Glomerular visceral epithelial cell (primary cell): ENCODE data around the gene ERGIC2.

ENCODE experiments used
- DNase-seq: peaks from one replicate; pipeline ENCODE4 v3.0.0-alpha.2; 2016; ENCODE audit errors: extremely low spot score

ERGIC2 gene

DNA sequence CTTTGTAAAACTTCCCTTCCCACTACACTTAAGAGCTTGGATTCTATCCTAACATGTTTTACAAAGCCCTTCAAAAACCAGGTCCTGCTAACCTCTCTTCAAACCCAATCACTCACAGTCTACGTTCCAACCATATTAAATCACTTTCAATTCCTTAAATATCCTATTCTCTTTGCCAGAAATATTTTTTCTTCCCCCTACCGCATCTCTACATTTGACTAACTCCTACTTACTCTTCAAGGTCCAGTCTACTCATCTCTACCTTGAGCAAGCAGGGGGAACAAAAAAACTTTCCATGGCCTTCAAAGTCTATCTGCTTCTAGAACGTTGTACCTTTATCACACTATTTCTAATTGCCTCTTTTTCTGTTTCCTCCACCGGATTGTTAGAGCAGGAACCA lies 6.1 kb downstream of the ERGIC2 start:
- no peak for DNase-seq

- no peak for DNase-seq
These were observed 7.0 kb downstream of the ERGIC2 start for GRCh38 chr12:29374012-29374411.

DNA sequence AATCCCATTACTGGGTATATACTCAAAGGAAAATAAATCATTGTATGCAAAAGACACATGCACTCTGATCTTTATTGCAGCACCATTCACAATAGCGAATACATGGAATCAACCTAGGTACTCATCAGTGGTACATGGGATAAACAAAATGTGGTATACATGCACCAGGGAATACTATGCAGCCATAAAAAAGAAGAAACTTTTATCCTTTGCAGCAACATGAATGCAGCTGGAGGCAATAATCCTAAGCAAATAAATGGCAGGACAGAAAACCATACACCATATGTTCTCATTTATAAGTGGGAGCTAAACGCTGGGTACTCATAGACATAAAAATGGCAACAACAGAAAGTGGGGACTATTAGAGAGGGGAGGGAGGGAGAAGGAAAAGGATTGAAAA lies 15.9 kb downstream of the ERGIC2 start:
- DNase-seq: no peak

DNA sequence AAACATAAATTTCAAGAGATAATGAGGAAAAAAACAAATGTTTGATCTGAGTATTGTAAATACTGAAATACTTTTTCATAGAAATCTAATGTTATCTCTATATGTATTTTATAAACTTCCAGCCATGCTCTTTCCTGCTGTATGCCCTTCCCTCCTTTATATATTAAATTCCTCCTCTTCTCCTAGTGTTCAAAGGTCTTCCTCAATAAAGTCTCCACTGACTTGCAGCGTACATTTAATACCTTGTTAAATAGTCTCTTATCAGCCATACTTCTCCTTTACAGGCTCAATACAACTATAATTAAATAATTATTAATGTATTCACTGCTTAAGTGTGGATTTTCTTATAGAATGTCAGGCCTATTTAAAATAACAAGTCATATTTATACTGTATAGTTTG lies 26.0 kb downstream of the ERGIC2 start:
- DNase-seq: no peak

DNA sequence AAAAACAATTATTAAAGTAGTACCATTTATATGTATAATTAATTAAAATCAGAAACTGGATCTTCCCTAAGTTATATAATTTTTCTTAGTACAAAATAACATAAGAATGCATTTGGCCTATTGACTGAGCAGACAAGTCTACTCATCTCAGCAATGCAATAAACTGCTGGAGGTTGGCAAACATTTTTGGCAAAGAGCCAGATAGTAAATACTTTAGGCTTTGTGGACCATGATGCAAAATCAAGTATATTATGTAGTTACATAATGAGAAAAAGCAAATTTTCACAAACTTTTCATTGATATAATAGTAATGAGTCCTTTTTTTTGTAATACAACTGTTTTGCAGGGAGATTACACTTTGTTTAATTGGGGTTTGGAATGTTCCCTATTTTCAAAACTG lies 30.9 kb downstream of the ERGIC2 start:
- DNase-seq: peak; percentile 34

DNA sequence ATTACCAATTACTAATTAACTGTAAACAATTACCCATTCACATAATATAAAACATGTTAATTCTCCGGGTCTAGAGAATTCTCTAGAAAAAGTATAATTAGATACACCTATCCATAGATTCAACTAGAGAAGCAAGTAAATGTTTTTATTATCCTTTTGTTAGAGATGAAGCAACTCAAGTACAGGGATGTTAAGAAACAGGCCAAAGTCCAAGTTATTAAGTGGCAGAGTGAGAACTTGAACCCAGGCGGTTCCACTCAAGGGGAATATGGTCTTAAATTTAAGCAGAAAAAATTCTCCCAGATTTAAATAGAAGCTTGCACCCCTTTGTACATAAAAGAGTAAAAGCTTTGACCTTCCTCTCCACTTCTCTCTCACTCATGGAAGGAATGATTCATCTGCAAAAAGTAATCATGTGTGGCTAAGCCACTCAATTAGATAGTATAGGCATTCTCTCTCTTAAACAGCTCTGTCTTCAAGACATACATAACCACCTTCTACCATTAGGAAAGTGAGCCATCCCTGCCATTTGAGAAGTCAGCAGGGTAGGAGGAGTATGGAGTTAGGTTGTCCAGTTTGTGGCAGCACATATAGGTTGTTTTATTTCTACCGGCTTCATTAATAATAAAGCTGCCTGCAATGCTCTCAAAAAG lies 34.1 kb downstream of the ERGIC2 start:
- peak; percentile 9 for DNase-seq

DNA sequence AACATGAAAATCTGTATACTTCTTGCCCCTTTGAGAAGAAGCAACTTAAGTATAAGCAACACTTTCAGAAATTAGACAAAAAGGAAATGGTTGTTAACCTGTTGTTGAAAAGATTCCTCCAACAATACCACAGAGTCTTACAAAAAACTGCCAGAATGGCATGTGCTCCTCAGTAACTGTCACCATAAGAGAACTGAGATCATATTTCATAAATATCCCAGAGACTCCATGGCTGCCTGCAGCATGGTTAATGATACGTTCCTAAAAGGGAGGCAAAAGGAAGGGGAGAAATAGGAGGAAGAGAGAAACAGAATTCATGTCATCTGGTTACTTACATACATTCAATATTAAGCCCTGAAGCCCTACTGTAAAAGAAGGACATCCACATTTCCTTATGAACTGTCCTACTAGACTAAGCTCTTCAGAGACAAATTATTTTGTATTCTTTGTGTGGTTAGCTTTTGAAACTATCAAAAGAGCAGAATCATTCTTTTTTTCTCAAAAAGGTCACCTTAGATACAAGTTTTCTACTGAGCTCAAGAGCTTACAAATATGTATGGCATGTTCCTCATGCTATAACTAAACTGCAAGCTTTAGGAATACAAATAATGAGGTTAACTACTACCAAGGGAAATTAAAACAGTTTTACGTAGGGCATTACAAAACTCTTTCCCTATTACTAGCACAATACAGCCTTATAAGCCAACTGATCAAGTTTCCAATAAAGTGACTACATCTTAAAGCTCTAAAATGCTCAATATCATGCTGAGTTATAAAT lies 37.8 kb downstream of the ERGIC2 start:
- no peak for DNase-seq

DNA sequence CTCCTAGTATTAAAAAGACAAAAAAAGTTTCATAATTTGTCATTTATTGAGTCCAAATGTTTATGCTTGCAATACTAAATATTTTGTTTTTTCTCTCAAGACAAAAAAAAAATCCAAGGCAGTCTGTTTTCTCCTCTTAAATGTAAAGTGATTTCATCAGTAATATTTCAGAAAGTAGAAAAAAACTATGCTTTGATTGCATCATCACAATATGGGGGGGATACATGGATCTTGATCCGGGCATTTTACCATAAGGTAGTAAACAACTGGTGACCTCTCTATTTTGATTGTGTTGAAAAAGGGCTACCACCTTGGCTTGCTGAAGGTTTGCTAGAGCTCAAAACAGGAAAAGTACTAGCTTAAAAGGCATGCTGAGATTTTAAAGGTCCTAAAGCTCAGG lies 43.6 kb downstream of the ERGIC2 start:
- no peak for DNase-seq

- DNase-seq: no peak
These were observed 46.0 kb downstream of the ERGIC2 start for GRCh38 chr12:29334937-29335336.

DNA sequence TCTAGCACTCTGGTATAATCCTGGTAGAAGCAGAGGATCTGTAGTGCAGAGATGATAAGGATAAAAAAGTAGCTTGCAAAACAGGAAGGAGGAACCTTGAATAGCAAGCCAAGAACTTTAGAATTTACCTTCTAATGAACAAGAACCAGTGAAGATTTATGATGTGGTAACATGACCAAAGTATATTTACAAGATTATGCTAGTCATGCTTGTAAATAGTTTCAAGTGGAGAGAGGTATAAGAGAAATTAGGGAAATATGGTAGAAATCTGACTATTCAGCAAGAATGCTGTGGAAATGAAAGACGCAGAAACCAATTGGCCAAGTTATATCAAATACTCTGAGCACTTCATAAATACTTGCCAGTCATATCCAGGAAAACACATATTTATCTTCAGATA lies 47.8 kb downstream of the ERGIC2 start:
- DNase-seq: no peak

DNA sequence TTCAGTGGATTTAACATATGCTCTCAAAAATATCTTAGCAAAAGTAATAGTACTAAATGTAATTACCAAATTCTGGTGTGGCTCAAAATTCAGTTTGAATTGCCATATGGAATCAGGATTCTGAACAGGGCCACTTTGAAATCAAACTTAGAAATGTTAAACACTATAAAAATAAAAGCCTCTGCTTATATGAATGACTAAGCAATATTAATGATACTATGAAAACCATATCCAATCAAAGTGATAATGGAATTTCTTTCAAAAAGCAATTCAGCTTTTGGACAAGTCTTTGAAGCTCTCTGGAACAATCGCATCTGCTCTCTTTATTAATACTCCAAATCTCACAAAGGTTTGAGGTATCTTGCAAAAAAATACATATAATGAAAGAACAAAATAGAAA lies 51.6 kb downstream of the ERGIC2 start:
- DNase-seq: no peak

GRCh38 chr12:29322157-29322556 lies 58.8 kb downstream of the ERGIC2 start:
- no peak for DNase-seq

GRCh38 chr12:29320295-29321085 lies 60.5 kb downstream of the ERGIC2 start:
- peak; percentile 76 for DNase-seq

- DNase-seq: peak; percentile 58
These were observed 63.2 kb downstream of the ERGIC2 start for GRCh38 chr12:29317556-29318363.

GRCh38 chr12:29316752-29317151 lies 64.2 kb downstream of the ERGIC2 start:
- DNase-seq: peak; percentile 46

- no peak for DNase-seq
These were observed 66.6 kb downstream of the ERGIC2 start for GRCh38 chr12:29314416-29314815.

- DNase-seq: no peak
These were observed 70.1 kb downstream of the ERGIC2 start for GRCh38 chr12:29310899-29311298.

GRCh38 chr12:29309320-29309902 lies 71.6 kb downstream of the ERGIC2 start:
- DNase-seq: no peak

DNA sequence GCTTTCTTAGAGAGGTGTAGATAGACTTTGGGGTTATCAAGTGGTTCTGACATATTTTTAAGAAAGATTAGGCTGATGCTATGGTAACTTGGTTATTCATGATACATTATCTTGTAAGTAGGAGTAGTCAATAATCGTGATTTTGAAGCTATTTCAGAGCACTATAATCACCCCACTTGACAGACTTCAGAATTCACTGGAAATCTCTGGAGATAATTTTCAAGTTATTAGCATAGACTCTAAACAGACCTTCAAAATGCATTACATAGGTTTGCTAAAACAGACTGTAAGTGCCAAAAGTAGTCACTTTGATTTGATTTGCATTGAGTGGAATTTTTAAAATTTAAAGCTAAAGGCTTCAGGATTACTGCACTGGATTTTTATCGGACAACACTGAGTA lies 74.3 kb downstream of the ERGIC2 start:
- DNase-seq: no peak

GRCh38 chr12:29306266-29306665 lies 74.7 kb downstream of the ERGIC2 start:
- DNase-seq: no peak

DNA sequence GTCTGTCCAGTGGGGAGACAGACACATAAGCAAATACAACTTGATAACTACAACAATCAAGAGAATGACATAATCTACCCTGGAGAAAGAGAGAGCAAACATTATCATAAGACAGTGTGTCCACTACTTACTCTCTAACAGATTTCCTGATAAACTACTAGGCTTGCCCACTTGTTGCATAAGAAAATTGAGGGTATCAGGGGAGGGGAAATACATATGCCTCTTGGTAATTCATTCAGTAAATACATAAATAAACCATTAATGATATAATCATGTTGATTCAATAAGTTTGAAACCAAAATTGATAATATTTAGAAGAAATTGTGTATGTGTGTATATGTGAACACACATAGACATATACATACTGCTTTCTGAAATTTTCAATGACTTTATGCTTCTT lies 76.6 kb downstream of the ERGIC2 start:
- DNase-seq: no peak

- no peak for DNase-seq
These were observed 79.9 kb downstream of the ERGIC2 start for GRCh38 chr12:29301114-29301513.
